ENCODE data around the gene ARHGAP26. TPM values are rescaled to one million over a fixed set of nuclear protein-coding genes. Genes with fewer than 3 reads are reported as not detected.
"Not testable (repeated sequence)": the region's sequence is repeated elsewhere in the genome, so short reads cannot be mapped to it uniquely, and the experiment has no call there.

The ARHGAP26 gene
- total RNA-seq, 1 experiment from 2014 or later = 79.8 TPM

DNA sequence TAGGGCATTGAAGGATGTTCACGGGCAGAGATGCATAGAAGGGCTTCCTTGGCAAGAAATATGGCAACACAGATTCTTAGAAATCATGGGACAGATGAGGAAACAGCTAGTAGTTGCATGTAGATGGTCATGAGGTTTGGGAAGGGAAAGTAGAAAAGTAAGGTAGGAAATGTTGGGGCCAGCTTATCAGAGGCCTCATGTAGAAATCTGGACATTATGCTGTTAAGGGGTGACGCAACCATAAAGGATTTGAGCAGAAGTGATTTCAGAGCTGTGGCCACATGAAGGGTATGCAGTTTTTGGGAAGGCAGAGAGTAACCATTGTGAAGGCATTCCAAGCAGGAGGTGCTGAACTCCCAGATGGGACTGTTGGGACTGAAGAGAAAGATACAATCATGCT is 224.0 kb downstream of the ARHGAP26 start:
- DNase-seq = no peak

DNA sequence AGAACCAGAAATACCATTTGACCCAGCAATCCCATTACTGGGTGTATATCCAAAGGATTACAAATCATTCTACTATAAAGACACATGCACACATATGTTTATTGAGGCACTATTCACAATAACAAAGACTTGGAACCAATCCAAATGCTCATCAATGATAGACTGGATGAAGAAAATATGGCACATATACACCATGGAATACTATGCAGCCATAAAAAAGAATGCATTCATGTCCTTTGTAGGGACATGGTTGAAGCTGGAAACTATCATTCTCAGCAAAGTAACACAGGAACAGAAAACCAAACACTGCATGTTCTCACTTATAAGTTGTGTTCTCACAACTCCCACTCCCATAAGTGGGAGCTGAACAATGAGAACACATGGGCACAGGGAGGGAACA is 225.4 kb downstream of the ARHGAP26 start:
- H3K36me3 Mint-ChIP-seq (ENCODE audit: insufficient read depth, unreplicated experiment); H3K9me3 ChIP-seq; H3K4me1 Mint-ChIP-seq (ENCODE audit: low read depth, unreplicated experiment); H3K4me1 ChIP-seq; H3K4me3 ChIP-seq (ENCODE audit: low read depth, low read length); CTCF ChIA-PET; DNase-seq; intact Hi-C loops (cut with micrococcal nuclease; ENCODE audit: unreplicated experiment); H3K36me3 ChIP-seq (ENCODE audit: control insufficient read depth, insufficient read depth, low read length); H3K4me3 Mint-ChIP-seq (ENCODE audit: unreplicated experiment); H3K27ac Mint-ChIP-seq (ENCODE audit: unreplicated experiment); POLR2A ChIA-PET; H3K9me3 Mint-ChIP-seq (ENCODE audit: unreplicated experiment); BruUV-seq (replicated peaks); H3K27me3 ChIP-seq (replicated peaks; ENCODE audit: control insufficient read depth, insufficient read depth, low read length); H3K27me3 Mint-ChIP-seq (ENCODE audit: insufficient read depth, unreplicated experiment): not testable (repeated sequence)

More for the DNA sequence above, 224.0 kb downstream of the ARHGAP26 start:
- intact Hi-C loops (cut with micrococcal nuclease; ENCODE audit: unreplicated experiment) = no loop called here
- Mint-ChIP-seq H3K36me3 (ENCODE audit: insufficient read depth, unreplicated experiment) (peaks cover 5% of the 10 kb centered on the region), H3K27me3 (ENCODE audit: insufficient read depth, unreplicated experiment) (no peaks in the 10 kb centered on the region), H3K9me3 (ENCODE audit: unreplicated experiment) (peaks cover 13% of the 10 kb centered on the region), H3K4me1 (ENCODE audit: low read depth, unreplicated experiment) (no peaks in the 10 kb centered on the region), H3K4me3 (ENCODE audit: unreplicated experiment) (no peak overlapping the region), H3K27ac (ENCODE audit: unreplicated experiment) (no peak overlapping the region)
- no peaks in the 10 kb centered on the region for H3K36me3 ChIP-seq (ENCODE audit: control insufficient read depth, insufficient read depth, low read length)
- H3K4me1 ChIP-seq = no peaks in the 10 kb centered on the region
- CTCF ChIA-PET = no interaction called here
- no peaks in the 10 kb centered on the region for H3K9me3 ChIP-seq
- POLR2A ChIA-PET = no interaction called here
- H3K4me3 ChIP-seq (ENCODE audit: low read depth, low read length) = no peak overlapping the region
- BruUV-seq (replicated peaks) = no TSS peak
- no peaks in the 10 kb centered on the region for H3K27me3 ChIP-seq (replicated peaks; ENCODE audit: control insufficient read depth, insufficient read depth, low read length)
- TF ChIP-seq, protein P1, sequence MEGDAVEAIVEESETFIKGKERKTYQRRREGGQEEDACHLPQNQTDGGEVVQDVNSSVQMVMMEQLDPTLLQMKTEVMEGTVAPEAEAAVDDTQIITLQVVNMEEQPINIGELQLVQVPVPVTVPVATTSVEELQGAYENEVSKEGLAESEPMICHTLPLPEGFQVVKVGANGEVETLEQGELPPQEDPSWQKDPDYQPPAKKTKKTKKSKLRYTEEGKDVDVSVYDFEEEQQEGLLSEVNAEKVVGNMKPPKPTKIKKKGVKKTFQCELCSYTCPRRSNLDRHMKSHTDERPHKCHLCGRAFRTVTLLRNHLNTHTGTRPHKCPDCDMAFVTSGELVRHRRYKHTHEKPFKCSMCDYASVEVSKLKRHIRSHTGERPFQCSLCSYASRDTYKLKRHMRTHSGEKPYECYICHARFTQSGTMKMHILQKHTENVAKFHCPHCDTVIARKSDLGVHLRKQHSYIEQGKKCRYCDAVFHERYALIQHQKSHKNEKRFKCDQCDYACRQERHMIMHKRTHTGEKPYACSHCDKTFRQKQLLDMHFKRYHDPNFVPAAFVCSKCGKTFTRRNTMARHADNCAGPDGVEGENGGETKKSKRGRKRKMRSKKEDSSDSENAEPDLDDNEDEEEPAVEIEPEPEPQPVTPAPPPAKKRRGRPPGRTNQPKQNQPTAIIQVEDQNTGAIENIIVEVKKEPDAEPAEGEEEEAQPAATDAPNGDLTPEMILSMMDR (IDR thresholded peaks at IDR 0.05; ENCODE audit: insufficient read depth in 1 of 2, low read depth in 1 of 2, low read length in 1 of 2, severe bottlenecking in 1 of 2, unreplicated experiment in 1 of 2) = no peak

DNA sequence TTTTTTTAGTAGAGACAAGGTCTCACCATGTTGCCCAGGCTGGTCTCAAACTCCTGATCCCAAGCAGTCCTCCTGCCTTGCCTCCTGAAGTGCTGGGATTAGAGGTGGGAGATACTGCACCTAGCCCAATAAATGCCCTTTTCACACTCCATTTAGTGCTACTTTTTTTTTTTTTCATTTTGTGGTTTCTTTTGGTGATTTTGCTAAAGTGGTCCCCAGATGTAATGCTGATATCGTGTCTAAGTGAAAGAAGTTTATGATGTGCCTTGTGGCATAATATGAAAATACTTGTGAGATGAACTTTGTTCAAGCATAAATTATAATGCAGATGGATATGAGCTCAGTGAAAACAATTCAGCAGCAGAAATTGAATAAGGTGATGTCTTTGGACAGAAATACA is 227.4 kb downstream of the ARHGAP26 start:
- intact Hi-C loops (cut with micrococcal nuclease; ENCODE audit: unreplicated experiment) = no loop called here
- no peaks in the 10 kb centered on the region for H3K9me3 Mint-ChIP-seq (ENCODE audit: unreplicated experiment)
- no peaks in the 10 kb centered on the region for H3K27me3 ChIP-seq (replicated peaks; ENCODE audit: control insufficient read depth, insufficient read depth, low read length)
- peaks cover 11% of the 10 kb centered on the region for H3K36me3 Mint-ChIP-seq (ENCODE audit: insufficient read depth, unreplicated experiment)
- no peak overlapping the region for H3K4me3 Mint-ChIP-seq (ENCODE audit: unreplicated experiment)
- CTCF ChIA-PET = no interaction called here
- H3K9me3 ChIP-seq = no peaks in the 10 kb centered on the region
- BruUV-seq (replicated peaks) = no TSS peak
- DNase-seq = no peak
- H3K4me1 Mint-ChIP-seq (ENCODE audit: low read depth, unreplicated experiment) = peaks cover 7% of the 10 kb centered on the region
- no peak overlapping the region for H3K4me3 ChIP-seq (ENCODE audit: low read depth, low read length)
- TF ChIP-seq, protein P1 (IDR thresholded peaks at IDR 0.05; ENCODE audit: insufficient read depth in 1 of 2, low read depth in 1 of 2, low read length in 1 of 2, severe bottlenecking in 1 of 2, unreplicated experiment in 1 of 2) = no peak
- H3K27ac Mint-ChIP-seq (ENCODE audit: unreplicated experiment) = no peak overlapping the region
- no peaks in the 10 kb centered on the region for H3K4me1 ChIP-seq
- no peaks in the 10 kb centered on the region; the same call in 1 of the 2 replicates for H3K36me3 ChIP-seq (ENCODE audit: control insufficient read depth, insufficient read depth, low read length)
- POLR2A ChIA-PET = no interaction called here
- no peaks in the 10 kb centered on the region for H3K27me3 Mint-ChIP-seq (ENCODE audit: insufficient read depth, unreplicated experiment)
